Lower leg skin (tissue), 3 donors: ENCODE measurements around the gene SH3BP2.

Experiments
- CTCF ChIP-seq, 3 donors: fragments of 450-650 bp; IDR thresholded peaks; one replicate each; pipeline ENCODE4 v1.5.1; 2016; ENCODE audit warnings: antibody characterized with exemption in 3 of 3, mild to moderate bottlenecking in 3 of 3, moderate library complexity in 2 of 3
- POLR2A ChIP-seq, 2 donors: fragments of 450-650 bp; IDR thresholded peaks; one replicate each; pipeline ENCODE4 v1.6.1; 2016 to 2017; ENCODE audit warnings: antibody characterized with exemption in 2 of 2, mild to moderate bottlenecking in 1 of 2, moderate library complexity in 1 of 2

- TF ChIP-seq CTCF (IDR thresholded peaks at IDR 0.05) (no peak), POLR2A (IDR thresholded peaks at IDR 0.05) (no peak)
Measured at GRCh38 chr4:2827874-2828751, 35.2 kb downstream of the SH3BP2 start.
